Ectodermal cell (in vitro differentiated cells): ENCODE measurements around the gene SLC16A6.
"Not testable (repeated sequence)": the region's sequence is repeated elsewhere in the genome, so short reads cannot be mapped to it uniquely, and the experiment has no call there.

Experiments
- H3K27ac ChIP-seq: 2 replicates; pipeline ENCODE4 v1.7.0; 2013; ENCODE audit warnings: mild to moderate bottlenecking, low read depth, low read length; ENCODE audit not compliant: insufficient read depth, poor library complexity, severe bottlenecking
- H3K27me3 ChIP-seq: 2 replicates; pipeline ENCODE4 v1.7.0; 2013; ENCODE audit warnings: mild to moderate bottlenecking, low read length; ENCODE audit not compliant: insufficient read depth, control insufficient read depth, poor library complexity, severe bottlenecking
- H3K36me3 ChIP-seq: one replicate; pipeline ENCODE4 v1.7.0; 2013; ENCODE audit warnings: low read length; ENCODE audit not compliant: control insufficient read depth, insufficient read depth
- H3K4me1 ChIP-seq: one replicate; pipeline ENCODE4 v1.7.0; 2013; ENCODE audit warnings: low read length; ENCODE audit not compliant: control insufficient read depth, insufficient read depth
- H3K4me3 ChIP-seq: 2 replicates; pipeline ENCODE4 v1.7.0; 2013; ENCODE audit warnings: low read depth, low read length, control low read depth; ENCODE audit not compliant: insufficient read depth
- H3K9me3 ChIP-seq: 2 replicates; pipeline ENCODE4 v1.7.0; 2013; ENCODE audit warnings: mild to moderate bottlenecking, low read length, moderate library complexity; ENCODE audit not compliant: control insufficient read depth
- WGBS, 2 experiments: methylation state at CpG; one replicate each; pipeline ENCODE4 v1.1.7; 2013; ENCODE audit warnings: missing lambda C conversion rate in 2 of 2; 5-methylcytosine and 5-hydroxymethylcytosine counted together

SLC16A6 gene

GRCh38 chr17:68237369-68238163, 53.4 kb downstream of the SLC16A6 start:
- WGBS, 2 experiments, result 88% methylated on average over 16 of the region's 16 CpGs

GRCh38 chr17:68235336-68235791, 55.6 kb downstream of the SLC16A6 start:
- H3K27me3 ChIP-seq, H3K9me3 ChIP-seq, H3K36me3 ChIP-seq, H3K4me3 ChIP-seq, H3K4me1 ChIP-seq, H3K27ac ChIP-seq: not testable (repeated sequence)
- 90 to 91% methylated on average over 11 of the region's 11 CpGs for WGBS, 2 experiments

More at GRCh38 chr17:68237369-68238163, 53.4 kb downstream of the SLC16A6 start:
- not testable (repeated sequence) for H3K4me3 ChIP-seq, H3K9me3 ChIP-seq, H3K4me1 ChIP-seq, H3K27ac ChIP-seq, H3K36me3 ChIP-seq, H3K27me3 ChIP-seq

GRCh38 chr17:68234726-68235335, 56.1 kb downstream of the SLC16A6 start:
- not testable (repeated sequence) for H3K27ac ChIP-seq
- 90% methylated on average over 12 of the region's 12 CpGs for WGBS, 2 experiments

GRCh38 chr17:68232741-68233140, 58.2 kb downstream of the SLC16A6 start:
- H3K4me3 ChIP-seq, H3K36me3 ChIP-seq, H3K4me1 ChIP-seq, H3K9me3 ChIP-seq, H3K27ac ChIP-seq, H3K27me3 ChIP-seq: not testable (repeated sequence)
- WGBS, 2 experiments, result 94 to 96% methylated on average over 1 of the region's 1 CpG

More at GRCh38 chr17:68234726-68235335, 56.1 kb downstream of the SLC16A6 start:
- not testable (repeated sequence) for H3K4me1 ChIP-seq, H3K9me3 ChIP-seq, H3K4me3 ChIP-seq, H3K27me3 ChIP-seq, H3K36me3 ChIP-seq

GRCh38 chr17:68231541-68231940, 59.4 kb downstream of the SLC16A6 start:
- H3K27me3 ChIP-seq, result no peaks in the 10 kb centered on the region
- WGBS, 2 experiments, result no CpG with 5 or more reads among the region's 1 CpG
- no peak overlapping the region for H3K27ac ChIP-seq
- no peaks in the 10 kb centered on the region for H3K4me1 ChIP-seq
- H3K4me3 ChIP-seq, result no peak overlapping the region
- H3K36me3 ChIP-seq, result no peaks in the 10 kb centered on the region
- no peaks in the 10 kb centered on the region for H3K9me3 ChIP-seq

- H3K27ac ChIP-seq, H3K36me3 ChIP-seq, H3K27me3 ChIP-seq, H3K4me3 ChIP-seq, H3K9me3 ChIP-seq, H3K4me1 ChIP-seq: not testable (repeated sequence)
- 91 to 92% methylated on average over 4 of the region's 4 CpGs for WGBS, 2 experiments
Observed at GRCh38 chr17:68231131-68231530, 59.8 kb downstream of the SLC16A6 start.

GRCh38 chr17:68229619-68230018, 61.3 kb downstream of the SLC16A6 start:
- H3K36me3 ChIP-seq, result no peaks in the 10 kb centered on the region
- no peak overlapping the region for H3K27ac ChIP-seq
- no peaks in the 10 kb centered on the region for H3K4me1 ChIP-seq
- H3K27me3 ChIP-seq, result no peaks in the 10 kb centered on the region
- 88 to 89% methylated on average over 8 of the region's 8 CpGs for WGBS, 2 experiments
- no peaks in the 10 kb centered on the region for H3K9me3 ChIP-seq
- H3K4me3 ChIP-seq, result no peak overlapping the region

- 88 to 89% methylated on average over 17 of the region's 17 CpGs for WGBS, 2 experiments
- no peak overlapping the region for H3K4me3 ChIP-seq
Observed at GRCh38 chr17:68228817-68229570, 61.9 kb downstream of the SLC16A6 start.

GRCh38 chr17:68228039-68228680, 62.8 kb downstream of the SLC16A6 start:
- 80 to 85% methylated on average over 9 of the region's 9 CpGs for WGBS, 2 experiments
- H3K4me1 ChIP-seq, H3K9me3 ChIP-seq, H3K36me3 ChIP-seq, H3K27me3 ChIP-seq, H3K27ac ChIP-seq, H3K4me3 ChIP-seq: not testable (repeated sequence)

More at GRCh38 chr17:68228817-68229570, 61.9 kb downstream of the SLC16A6 start:
- Histone ChIP-seq H3K27ac (no peak overlapping the region), H3K36me3 (no peaks in the 10 kb centered on the region), H3K9me3 (no peaks in the 10 kb centered on the region), H3K27me3 (no peaks in the 10 kb centered on the region), H3K4me1 (no peaks in the 10 kb centered on the region)

GRCh38 chr17:68225055-68225454, 65.9 kb downstream of the SLC16A6 start:
- 88 to 93% methylated on average over 3 to 4 of the region's 4 CpGs for WGBS, 2 experiments
- not testable (repeated sequence) for H3K9me3 ChIP-seq, H3K36me3 ChIP-seq, H3K27me3 ChIP-seq, H3K27ac ChIP-seq, H3K4me1 ChIP-seq, H3K4me3 ChIP-seq
